H9 (cell line): Measurements from ENCODE around the gene ANKS1B. TPM values are rescaled to one million over a fixed set of nuclear protein-coding genes. Genes with fewer than 3 reads are reported as not detected.

Experiments
- DNase-seq: peaks from one replicate; pipeline ENCODE4 v3.0.0-alpha.2; 2017
- H2AFZ ChIP-seq: one replicate; pipeline ENCODE4 v1.6.1; 2013; ENCODE audit warnings: mild to moderate bottlenecking, low read length, control low read depth, moderate library complexity
- H2AK5ac ChIP-seq: 2 replicates; pipeline ENCODE4 v1.6.1; 2013; ENCODE audit warnings: low read length, control low read depth, mixed read lengths; ENCODE audit not compliant: insufficient read length
- H2BK120ac ChIP-seq: one replicate; pipeline ENCODE4 v1.6.1; 2013; ENCODE audit warnings: low read depth, mild to moderate bottlenecking, low read length, control low read depth, inconsistent platforms; ENCODE audit not compliant: poor library complexity, severe bottlenecking
- H2BK12ac ChIP-seq: 2 replicates; pipeline ENCODE4 v1.6.1; 2013; ENCODE audit warnings: low read length, control low read depth, mixed read lengths, low read depth; ENCODE audit not compliant: insufficient read length
- H2BK15ac ChIP-seq: 2 replicates; pipeline ENCODE4 v1.6.1; 2013; ENCODE audit warnings: low read depth, low read length, control low read depth
- H2BK20ac ChIP-seq: one replicate; pipeline ENCODE4 v1.6.1; 2013; ENCODE audit warnings: low read depth, mild to moderate bottlenecking, low read length, control low read depth, inconsistent platforms; ENCODE audit not compliant: poor library complexity, severe bottlenecking
- H2BK5ac ChIP-seq: 2 replicates; pipeline ENCODE4 v1.6.1; 2013; ENCODE audit warnings: low read length, control low read depth, mixed read lengths; ENCODE audit not compliant: insufficient read length
- H3K14ac ChIP-seq: 2 replicates; pipeline ENCODE4 v1.6.1; 2013; ENCODE audit warnings: low read length, control low read depth; ENCODE audit not compliant: insufficient read depth
- H3K18ac ChIP-seq: 2 replicates; pipeline ENCODE4 v1.6.1; 2013; ENCODE audit warnings: low read depth, mild to moderate bottlenecking, mixed read lengths, low read length, control low read depth; ENCODE audit not compliant: insufficient read length
- H3K23ac ChIP-seq: 2 replicates; pipeline ENCODE4 v1.6.1; 2013; ENCODE audit warnings: low read length, control low read depth, mixed read lengths, low read depth; ENCODE audit not compliant: insufficient read length
- H3K23me2 ChIP-seq: 2 replicates; pipeline ENCODE4 v1.6.1; 2013; ENCODE audit warnings: low read depth, mild to moderate bottlenecking, mixed read lengths, low read length, control low read depth; ENCODE audit not compliant: insufficient read length, poor library complexity, severe bottlenecking
- H3K27ac ChIP-seq: 2 replicates; pipeline ENCODE4 v1.5.1; 2013; ENCODE audit warnings: low read length, control low read depth, mixed read lengths, low read depth; ENCODE audit not compliant: insufficient read length
- H3K27me3 ChIP-seq: 2 replicates; pipeline ENCODE4 v1.6.1; 2013; ENCODE audit warnings: low read length, control low read depth, inconsistent platforms; ENCODE audit not compliant: insufficient read depth
- H3K4ac ChIP-seq: 2 replicates; pipeline ENCODE4 v1.6.1; 2013; ENCODE audit warnings: low read depth, mild to moderate bottlenecking, control low read depth, inconsistent platforms, low read length, moderate library complexity
- H3K4me1 ChIP-seq: 2 replicates; pipeline ENCODE4 v1.6.1; 2013; ENCODE audit warnings: low read length, control low read depth, inconsistent platforms; ENCODE audit not compliant: insufficient read depth
- H3K4me2 ChIP-seq: 2 replicates; pipeline ENCODE4 v1.6.1; 2013; ENCODE audit warnings: low read length, control low read depth, mixed read lengths; ENCODE audit not compliant: insufficient read length, insufficient read depth
- H3K56ac ChIP-seq: 2 replicates; pipeline ENCODE4 v1.6.1; 2013; ENCODE audit warnings: low read depth, mild to moderate bottlenecking, mixed read lengths, low read length, control low read depth; ENCODE audit not compliant: insufficient read length
- H3K79me1 ChIP-seq: 2 replicates; pipeline ENCODE4 v1.6.1; 2013; ENCODE audit warnings: low read depth, mild to moderate bottlenecking, moderate library complexity, low read length, control low read depth, inconsistent platforms; ENCODE audit not compliant: insufficient read depth, poor library complexity, severe bottlenecking
- H3K79me2 ChIP-seq: 2 replicates; pipeline ENCODE4 v1.6.1; 2013; ENCODE audit warnings: low read length, control low read depth, inconsistent platforms; ENCODE audit not compliant: insufficient read depth
- H3K9ac ChIP-seq: 2 replicates; pipeline ENCODE4 v1.6.1; 2013; ENCODE audit warnings: low read length, control low read depth, mixed read lengths; ENCODE audit not compliant: insufficient read length; ENCODE audit errors: extremely low read depth
- H3K9me3 ChIP-seq: one replicate; pipeline ENCODE4 v1.6.1; 2013; ENCODE audit warnings: low read depth, low read length, inconsistent platforms; ENCODE audit not compliant: control insufficient read depth
- H3T11ph ChIP-seq: one replicate; pipeline ENCODE4 v1.6.1; 2013; ENCODE audit warnings: mild to moderate bottlenecking, low read length, control low read depth, inconsistent platforms
- H4K20me1 ChIP-seq: one replicate; pipeline ENCODE4 v1.6.1; 2013; ENCODE audit not compliant: control insufficient read depth, insufficient read length, insufficient read depth
- H4K5ac ChIP-seq: 2 replicates; pipeline ENCODE4 v1.6.1; 2013; ENCODE audit warnings: low read depth, mild to moderate bottlenecking, mixed read lengths, low read length, control low read depth; ENCODE audit not compliant: insufficient read length
- H4K8ac ChIP-seq: replicated peaks from 2 replicates; pipeline ENCODE4 v1.6.1; 2013; ENCODE audit warnings: low read length, control low read depth, mixed read lengths, low read depth; ENCODE audit not compliant: insufficient read length
- H4K91ac ChIP-seq: 2 replicates; pipeline ENCODE4 v1.6.1; 2013; ENCODE audit warnings: low read depth, mild to moderate bottlenecking, moderate library complexity, mixed read lengths, low read length, control low read depth; ENCODE audit not compliant: insufficient read length
- H3K27ac Mint-ChIP-seq, 3 experiments: 2 replicates in 2 of 3; 3 replicates in 1 of 3; pipeline ENCODE4 v1.8.0; 2020 to 2021; ENCODE audit warnings: mixed read lengths in 3 of 3, mild to moderate bottlenecking in 1 of 3, moderate library complexity in 1 of 3
- H3K27me3 Mint-ChIP-seq: 2 replicates; pipeline ENCODE4 v1.8.0; 2021; ENCODE audit warnings: low read depth, mild to moderate bottlenecking, moderate library complexity, mixed read lengths
- H3K36me3 Mint-ChIP-seq, 3 experiments: 2 replicates in 2 of 3; 3 replicates in 1 of 3; pipeline ENCODE4 v1.8.0; 2020 to 2021; ENCODE audit warnings: low read depth in 3 of 3, mixed read lengths in 3 of 3; ENCODE audit not compliant: insufficient read depth in 1 of 3
- H3K4me1 Mint-ChIP-seq, 2 experiments: 2 replicates each; pipeline ENCODE4 v1.8.0; 2020; ENCODE audit warnings: mixed read lengths in 2 of 2
- H3K4me3 Mint-ChIP-seq, 2 experiments: 2 replicates in 1 of 2; 3 replicates in 1 of 2; pipeline ENCODE4 v1.8.0; 2020 to 2021; ENCODE audit warnings: mild to moderate bottlenecking in 2 of 2, mixed read lengths in 2 of 2, moderate library complexity in 1 of 2
- H3K9me3 Mint-ChIP-seq, 2 experiments: 2 replicates in 1 of 2; 3 replicates in 1 of 2; pipeline ENCODE4 v1.8.0; 2020; ENCODE audit warnings: mild to moderate bottlenecking in 2 of 2, mixed read lengths in 2 of 2, moderate library complexity in 1 of 2
- CTCF ChIP-seq: fragments of 200-600 bp; sonication (generic); conservative IDR thresholded peaks from 3 replicates; pipeline ENCODE4 v1.8.0; 2021; ENCODE audit warnings: antibody characterized with exemption, mild to moderate bottlenecking
- WGBS: extraction: QIAGEN DNeasy Blood & Tissue Kit; methylation state at CpG from one replicate; pipeline ENCODE4 v1.1.7; 2013; ENCODE audit warnings: missing lambda C conversion rate, low lambda C conversion rate, mixed read lengths; ENCODE audit not compliant: insufficient read length; ENCODE audit errors: extremely low coverage; 5-methylcytosine and 5-hydroxymethylcytosine counted together
- total RNA-seq: library from RNA; stranded (reverse); gene quantifications from 2 replicates; pipeline ENCODE4 v1.2.1, GENCODE V29; 2021

The ANKS1B gene
- total RNA-seq, 1 experiment from 2014 or later: 4.1 TPM

- no peaks in the 10 kb centered on the region for H4K20me1 ChIP-seq
- H4K5ac ChIP-seq: no peak overlapping the region
- no peak for TF ChIP-seq CTCF
- no peak overlapping the region for H4K91ac ChIP-seq
- Mint-ChIP-seq H3K4me1 (no peaks in the 10 kb centered on the region), H3K36me3 (peaks cover 0 to 22% (median 20%) of the 10 kb centered on the region in 3 experiments; a peak in 5 of 7 replicates), H3K9me3 (no peaks in the 10 kb centered on the region; a peak in 1 of 5 replicates), H3K27me3 (no peaks in the 10 kb centered on the region), H3K4me3 (no peak overlapping the region), H3K27ac (peak overlapping the region in 1 of 3 experiments; percentile 37; a peak in 1 of 7 replicates)
- H3K9ac ChIP-seq: no peak overlapping the region
- no peak overlapping the region for H2BK120ac ChIP-seq
- no peak overlapping the region for H3K4me2 ChIP-seq
- H3K23me2 ChIP-seq: no peaks in the 10 kb centered on the region
- no peaks in the 10 kb centered on the region for H3K79me1 ChIP-seq
- no peak overlapping the region for H3K14ac ChIP-seq
- WGBS: no CpG with 5 or more reads among the region's 2 CpGs
- H2BK12ac ChIP-seq: no peak overlapping the region
- H4K8ac ChIP-seq: no peak overlapping the region
- DNase-seq: no peak
- H3K27ac ChIP-seq: no peak overlapping the region
- no peak overlapping the region for H2BK15ac ChIP-seq
- H2BK20ac ChIP-seq: no peak overlapping the region
- H3K18ac ChIP-seq: no peak overlapping the region
- no peaks in the 10 kb centered on the region for H3K9me3 ChIP-seq
- no peak overlapping the region for H2AK5ac ChIP-seq
- H2AFZ ChIP-seq: no peak overlapping the region
- no peak overlapping the region for H3K56ac ChIP-seq
- no peak overlapping the region for H2BK5ac ChIP-seq
- no peaks in the 10 kb centered on the region for H3K27me3 ChIP-seq
- no peak overlapping the region for H3T11ph ChIP-seq
- H3K23ac ChIP-seq: no peak overlapping the region
- H3K79me2 ChIP-seq: no peaks in the 10 kb centered on the region
- H3K4me1 ChIP-seq: no peaks in the 10 kb centered on the region
- H3K4ac ChIP-seq: no peak overlapping the region
Measured at GRCh38 chr12:98721204-98721702, 1263.5 kb downstream of the ANKS1B start.
